ENCODE results near the gene CCDC192.

CCDC192 gene

DNA sequence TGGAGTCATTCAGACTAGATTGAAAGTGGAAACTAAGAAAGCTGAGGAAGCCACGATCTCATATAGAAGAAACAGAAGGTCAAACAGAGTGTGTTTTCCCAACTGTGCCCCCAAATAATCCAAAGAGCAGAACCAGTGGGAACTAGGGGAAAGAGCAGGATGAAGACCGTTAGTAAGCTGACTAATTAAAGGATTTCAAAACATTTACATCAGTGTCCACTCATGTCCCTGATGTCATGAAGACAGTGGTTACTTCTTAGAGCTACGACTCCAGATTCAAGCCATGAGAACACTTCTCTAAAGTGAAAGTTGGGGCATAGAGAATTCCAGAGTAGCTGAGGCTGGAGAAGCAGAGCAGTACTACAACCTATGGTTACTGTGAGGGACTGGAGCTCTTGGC, 260.7 kb downstream of the CCDC192 start:
- no peak for DNase-seq

DNA sequence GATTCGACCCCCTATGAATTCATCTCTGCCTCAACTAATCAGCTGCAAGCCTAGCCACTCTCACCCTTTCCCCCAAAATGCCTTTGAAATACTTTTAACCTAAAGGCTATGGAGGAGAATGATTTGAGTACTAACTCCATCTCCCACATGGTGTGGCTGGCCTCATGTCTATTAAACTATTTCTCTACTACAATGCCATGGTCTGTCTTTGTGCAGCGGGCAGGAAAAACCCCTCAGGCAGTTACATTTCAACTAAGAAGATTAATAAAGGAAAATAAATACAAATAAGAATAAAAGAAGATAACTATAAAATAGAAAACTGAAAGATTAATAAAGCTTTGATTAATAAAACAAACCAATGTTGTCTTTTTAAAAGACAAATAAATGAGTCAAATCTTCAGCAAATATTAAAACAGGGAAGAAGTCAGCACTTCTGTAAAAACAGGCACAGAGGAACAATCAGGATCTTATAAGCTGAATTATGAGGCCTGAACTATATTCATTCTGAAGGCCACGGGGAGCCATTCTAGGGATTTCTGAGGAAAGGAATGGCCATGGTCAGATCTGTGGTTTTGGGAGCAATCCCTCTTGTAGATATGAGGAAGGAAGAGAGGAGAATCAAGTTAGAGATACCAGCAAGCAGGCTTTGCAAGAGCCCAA, 264.3 kb downstream of the CCDC192 start:
- no peak for DNase-seq

DNA sequence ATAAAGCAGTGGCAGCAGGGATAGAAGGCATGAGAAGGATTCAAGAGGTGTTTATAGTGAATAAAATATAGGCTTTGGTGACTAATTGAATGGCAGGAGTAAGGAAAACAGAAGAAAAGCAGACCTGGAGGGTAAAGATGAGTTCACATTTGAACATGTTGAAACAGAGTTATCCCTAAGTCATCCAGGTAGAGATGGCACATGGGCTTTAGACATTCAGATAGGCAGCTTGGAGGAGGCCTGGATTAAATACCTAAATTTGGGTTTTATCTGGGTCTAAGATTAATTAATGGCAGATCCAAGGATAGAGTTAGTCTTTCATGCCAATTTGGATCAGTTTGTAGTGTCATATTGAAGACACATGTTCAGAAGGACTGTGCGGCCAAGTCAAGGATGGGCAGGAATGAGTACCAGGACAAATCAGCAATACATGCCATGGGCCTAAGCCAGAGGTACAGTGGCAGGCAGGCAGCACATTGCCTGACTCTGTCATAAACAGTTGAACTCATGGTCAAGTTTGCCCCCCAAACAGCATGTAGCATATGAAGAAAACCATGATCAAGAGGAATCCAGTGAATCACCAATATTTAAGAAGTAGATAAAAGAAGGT, 264.9 kb downstream of the CCDC192 start:
- no peak for DNase-seq

DNA sequence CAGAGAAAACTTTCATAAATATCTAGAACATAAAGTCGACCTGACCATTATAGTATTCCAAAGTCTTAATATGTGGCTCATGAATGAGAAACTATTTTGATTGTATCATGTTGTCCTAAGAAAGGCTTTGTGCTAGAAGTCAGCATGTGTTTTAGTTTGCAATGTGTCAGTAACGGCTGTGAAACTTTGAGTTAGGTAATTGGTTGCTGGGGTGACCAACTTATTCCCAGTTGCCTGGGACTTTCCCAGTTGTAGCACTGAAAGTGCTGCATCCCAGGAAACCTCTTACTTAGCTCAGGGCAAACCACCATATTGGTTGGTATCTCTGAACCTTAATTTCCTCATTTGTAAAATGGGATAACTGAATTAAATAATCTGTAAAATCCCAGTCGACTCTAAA, 265.8 kb downstream of the CCDC192 start:
- no peak for DNase-seq

GRCh38 chr5:127969651-127970050, 266.5 kb downstream of the CCDC192 start:
- DNase-seq = no peak

DNA sequence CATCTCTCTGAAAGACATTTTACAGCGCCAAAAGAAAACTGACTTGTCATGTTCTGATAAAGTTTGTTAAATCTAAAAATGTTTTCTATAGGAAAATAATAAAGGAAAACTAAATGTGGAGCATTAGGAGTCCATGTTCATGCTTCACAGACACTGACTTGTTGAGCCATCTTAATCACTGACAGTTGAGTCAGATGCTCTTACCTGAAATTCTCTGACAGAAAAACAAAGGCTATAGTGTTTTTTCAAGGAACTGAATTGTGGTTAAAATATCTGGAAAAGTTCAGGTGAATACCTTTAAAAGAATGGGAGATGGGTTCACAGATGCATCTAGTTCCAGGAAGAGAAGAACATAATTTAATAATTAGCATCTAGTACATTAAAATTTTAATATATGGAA, 266.9 kb downstream of the CCDC192 start:
- DNase-seq = no peak

GRCh38 chr5:127970854-127971425, 267.7 kb downstream of the CCDC192 start:
- no peak for DNase-seq

- DNase-seq = no peak
Measured at GRCh38 chr5:127975961-127976360, 272.8 kb downstream of the CCDC192 start.

GRCh38 chr5:127976525-127976924, 273.3 kb downstream of the CCDC192 start:
- DNase-seq = no peak

DNA sequence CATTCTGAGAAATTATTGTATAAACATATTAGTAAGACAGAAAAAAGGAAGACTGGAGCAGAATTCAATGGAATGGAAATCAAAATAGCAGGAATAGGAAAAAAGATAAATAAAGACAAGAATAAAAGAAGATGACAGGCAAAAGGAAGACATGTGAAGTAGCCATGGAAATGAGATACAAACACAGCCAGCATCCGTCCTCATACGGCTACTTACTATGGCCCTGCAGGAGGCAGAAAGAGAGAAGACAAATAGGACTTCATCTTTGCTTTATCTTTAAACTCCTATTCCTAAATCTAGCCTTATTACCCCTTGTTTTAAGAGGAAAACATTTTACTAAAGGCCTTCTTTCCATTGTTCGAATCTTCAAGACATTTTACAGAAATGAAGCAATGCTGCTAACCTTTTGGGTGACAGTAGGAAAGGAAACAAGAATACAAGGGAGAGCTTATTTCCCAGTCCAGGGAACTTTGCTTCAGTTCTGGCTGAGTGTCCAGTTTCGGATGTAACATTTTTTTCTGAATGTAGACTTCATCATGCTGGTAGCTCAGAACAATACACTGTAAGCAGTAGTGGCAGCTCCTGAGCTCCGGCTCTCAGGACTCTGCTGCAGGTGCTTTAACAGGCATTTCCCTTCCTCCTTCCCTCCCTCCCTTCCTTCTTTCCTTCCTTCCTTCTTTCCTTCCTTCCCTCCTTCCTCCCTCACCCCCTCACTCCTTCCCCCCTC, 274.0 kb downstream of the CCDC192 start:
- no peak for DNase-seq

GRCh38 chr5:127978738-127979300, 275.6 kb downstream of the CCDC192 start:
- no peak for DNase-seq

- DNase-seq = no peak
Measured at GRCh38 chr5:127979475-127979874, 276.3 kb downstream of the CCDC192 start.

DNA sequence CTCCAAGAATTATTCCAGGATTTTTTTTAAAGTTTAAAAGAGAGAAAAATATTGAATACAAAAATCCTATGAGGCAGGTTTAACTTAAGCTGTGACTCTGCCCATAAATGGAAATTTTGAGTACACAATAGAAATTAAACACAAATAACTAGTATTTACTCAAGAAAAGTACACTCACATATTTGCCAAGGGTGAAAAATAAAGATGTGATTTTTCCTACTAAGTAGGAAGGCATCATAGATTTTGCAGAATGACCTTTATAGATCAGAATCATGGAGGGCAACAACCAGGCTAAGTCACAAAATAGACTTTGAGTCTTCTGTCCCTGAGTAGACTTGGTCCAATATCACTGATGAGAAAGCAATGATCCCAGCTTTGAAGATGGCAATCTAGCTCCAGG, 277.7 kb downstream of the CCDC192 start:
- no peak for DNase-seq

DNA sequence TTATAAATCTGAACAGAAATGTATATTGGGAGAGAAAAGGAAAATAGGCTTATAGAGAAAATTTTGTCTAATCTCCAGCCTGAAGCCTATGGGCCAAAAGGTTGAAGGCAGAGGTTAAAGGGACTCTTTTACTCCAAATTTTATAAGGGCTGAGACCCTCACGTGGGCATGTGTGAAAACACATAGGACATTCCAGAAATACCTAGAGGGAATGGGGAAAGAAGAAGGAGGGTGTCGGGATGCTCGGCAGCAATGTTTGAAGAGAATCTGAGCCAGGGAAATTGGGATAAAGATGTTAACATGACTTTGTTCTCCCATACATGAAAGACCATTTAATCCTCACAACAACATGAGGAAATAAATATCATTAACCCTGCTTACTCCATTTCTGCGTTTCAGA, 278.3 kb downstream of the CCDC192 start:
- DNase-seq = no peak

- no peak for DNase-seq
Measured at GRCh38 chr5:127985811-127986325, 282.7 kb downstream of the CCDC192 start.

DNA sequence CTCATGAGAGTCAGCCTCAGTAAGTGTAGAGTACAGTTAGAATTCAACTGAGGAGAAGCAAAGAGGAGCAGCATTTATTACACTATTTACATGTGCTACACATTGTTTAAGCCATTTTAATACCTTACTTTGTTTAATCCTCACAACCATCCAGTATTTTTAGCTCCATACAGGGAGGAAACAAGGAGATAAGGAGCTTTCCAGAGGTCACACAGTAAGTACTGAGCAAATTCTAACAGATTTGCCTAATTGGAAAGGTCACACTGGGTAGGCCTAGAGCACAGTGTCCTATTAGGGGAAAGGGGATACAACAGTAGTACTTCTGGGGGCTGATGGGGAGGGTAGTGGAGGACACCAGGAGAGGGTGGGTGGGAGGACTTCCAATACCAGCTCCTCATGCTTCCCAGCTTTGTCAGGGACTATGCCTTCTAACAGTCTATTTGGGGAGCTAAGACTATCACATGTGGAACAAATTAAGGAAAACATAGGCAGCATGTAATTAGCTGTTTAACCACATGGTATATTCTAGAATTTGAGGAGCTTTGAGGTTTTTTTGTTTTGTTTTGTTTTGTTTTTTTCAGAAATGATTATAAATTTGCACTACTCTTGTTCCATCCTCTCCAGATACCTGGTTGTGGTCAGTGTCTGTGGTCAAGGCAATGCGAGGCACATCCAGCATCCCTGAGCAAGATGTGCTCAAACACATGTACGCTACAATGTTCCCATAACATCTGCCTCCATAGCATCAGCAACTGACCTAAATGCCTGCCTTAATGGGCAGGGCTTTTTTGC, 284.4 kb downstream of the CCDC192 start:
- DNase-seq = no peak

- no peak for DNase-seq
Measured at GRCh38 chr5:127988146-127988760, 285.1 kb downstream of the CCDC192 start.

Measured in NCI-H1694 treated with DMSO at 0.1 percent for 48 hours (cell line).